ENCODE results near the gene PRSS12.
A peak's percentile ranks its signal among the peaks of the same experiment; 100 is the strongest.

PRSS12 gene

DNA sequence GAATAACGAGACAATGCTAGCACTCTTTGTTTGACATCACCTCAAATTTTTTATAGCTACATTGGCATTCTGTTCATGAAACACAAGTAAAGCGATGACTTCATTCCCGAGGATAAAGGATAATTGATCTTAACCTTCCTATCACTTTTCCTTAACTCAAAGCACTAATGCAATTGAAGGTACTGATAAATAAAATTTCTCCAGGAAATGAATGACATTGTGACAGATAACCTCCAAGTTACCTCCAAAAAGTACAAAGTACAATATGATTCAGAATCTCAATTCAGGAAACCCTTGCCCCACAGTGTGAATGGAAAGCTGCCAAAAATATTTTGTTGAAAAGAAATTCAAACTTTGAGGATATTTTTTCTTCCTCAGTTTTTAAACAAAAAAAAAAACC, 1.8 kb downstream of the PRSS12 start:
- no peak overlapping the region for H3K27ac Mint-ChIP-seq
- H3K9me3 Mint-ChIP-seq, result no peaks in the 10 kb centered on the region
- H3K4me1 Mint-ChIP-seq, result peaks cover 8 to 9% of the 10 kb centered on the region in 2 donors
- no peaks in the 10 kb centered on the region for H3K36me3 Mint-ChIP-seq
- peaks cover 56 to 61% of the 10 kb centered on the region in 2 donors for H3K27me3 Mint-ChIP-seq
- ATAC-seq (replicated peaks) (no peak), DNase-seq (no peak)
- no peak overlapping the region for H3K4me3 Mint-ChIP-seq

DNA sequence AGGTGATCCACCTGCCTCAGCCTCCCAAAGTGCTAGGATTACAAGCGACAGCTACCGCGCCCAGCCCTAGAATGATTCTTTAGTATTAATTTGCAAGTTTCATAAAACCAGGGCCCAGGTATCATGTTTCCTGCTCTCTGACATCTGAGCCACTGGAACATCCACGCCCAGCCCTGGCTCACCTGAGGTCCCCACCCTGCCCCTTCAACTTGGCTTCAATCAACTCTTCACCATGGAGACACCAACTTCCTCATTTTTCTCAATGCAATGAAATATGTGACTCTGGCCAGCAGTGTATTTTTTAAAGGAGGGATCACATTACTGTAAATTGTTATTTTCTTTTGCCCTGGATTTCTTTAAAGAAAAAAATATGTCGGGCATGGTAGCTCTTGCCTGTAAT, 3.9 kb downstream of the PRSS12 start:
- Mint-ChIP-seq H3K9me3 (no peaks in the 10 kb centered on the region), H3K4me3 (no peak overlapping the region), H3K36me3 (no peaks in the 10 kb centered on the region), H3K27me3 (peaks cover 43% of the 10 kb centered on the region in 2 donors), H3K27ac (no peak overlapping the region), H3K4me1 (peaks cover 8 to 9% of the 10 kb centered on the region in 2 donors)
- ATAC-seq (replicated peaks) (no peak), DNase-seq (no peak)

DNA sequence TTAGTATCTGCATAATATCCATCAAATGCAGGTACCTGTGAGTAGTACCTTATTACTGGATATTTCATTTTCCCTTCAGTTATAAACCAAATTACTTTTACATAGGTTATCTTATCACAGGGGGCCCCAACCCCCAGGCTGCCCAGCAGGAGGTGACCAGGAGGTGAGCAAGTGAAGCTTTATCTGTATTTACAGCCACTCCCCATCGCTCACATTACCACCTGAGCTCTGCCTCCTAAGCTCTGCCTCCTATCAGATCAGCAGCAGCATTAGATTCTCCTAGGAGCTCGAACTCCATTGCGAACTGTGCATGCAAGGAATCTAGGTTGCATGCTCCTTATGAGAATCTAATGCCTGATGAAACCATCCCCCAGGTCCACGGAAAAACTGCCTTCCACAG, 6.3 kb downstream of the PRSS12 start:
- ATAC-seq (replicated peaks) (no peak), DNase-seq (no peak)
- no peak overlapping the region for H3K27ac Mint-ChIP-seq
- no peaks in the 10 kb centered on the region for H3K36me3 Mint-ChIP-seq
- no peaks in the 10 kb centered on the region for H3K9me3 Mint-ChIP-seq
- H3K4me3 Mint-ChIP-seq, result no peak overlapping the region
- peaks cover 28 to 31% of the 10 kb centered on the region in 2 donors for H3K27me3 Mint-ChIP-seq
- H3K4me1 Mint-ChIP-seq, result no peaks in the 10 kb centered on the region

DNA sequence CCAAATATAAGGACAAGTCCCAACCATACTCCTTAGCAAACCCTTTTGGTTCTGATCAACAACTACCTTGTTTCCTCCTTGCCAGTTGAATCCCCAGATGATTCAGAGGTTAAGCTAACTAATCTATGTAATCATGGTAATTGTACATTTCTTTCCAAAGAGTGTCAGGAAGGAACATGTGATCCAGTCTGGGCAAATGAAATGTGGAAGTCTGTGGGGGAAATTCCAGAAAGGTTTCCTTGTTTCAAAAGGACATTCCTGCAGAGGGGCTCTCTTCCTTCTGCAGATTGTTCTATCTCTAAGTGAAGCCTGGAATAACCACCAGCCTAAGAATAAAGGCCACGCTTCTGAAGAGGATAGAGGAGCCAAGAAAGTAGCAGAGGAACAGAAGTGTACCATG, 7.0 kb downstream of the PRSS12 start:
- Mint-ChIP-seq H3K9me3 (no peaks in the 10 kb centered on the region), H3K4me3 (no peak overlapping the region), H3K36me3 (no peaks in the 10 kb centered on the region), H3K27ac (no peak overlapping the region), H3K4me1 (no peaks in the 10 kb centered on the region), H3K27me3 (peaks cover 25 to 30% of the 10 kb centered on the region in 2 donors)
- no peak for ATAC-seq (replicated peaks)
- DNase-seq, result no peak

DNA sequence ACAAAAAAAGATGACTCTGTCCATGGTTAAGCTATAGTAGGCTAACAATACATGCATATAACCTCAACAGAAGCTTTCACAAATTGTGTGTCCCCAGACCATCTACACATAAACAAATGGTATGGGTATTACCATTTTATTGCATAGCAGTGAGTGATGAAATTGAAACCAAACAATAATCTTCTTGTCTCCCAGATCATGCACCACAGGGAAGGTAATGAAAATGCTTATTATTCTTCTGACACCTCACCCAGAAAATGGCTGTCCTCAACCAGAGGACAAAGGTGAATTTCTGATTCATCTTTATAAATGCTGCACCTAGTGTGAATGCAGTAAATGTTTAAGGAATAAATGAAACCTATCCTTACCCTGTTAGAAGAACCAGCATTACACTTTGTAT, 8.0 kb downstream of the PRSS12 start:
- ATAC-seq (replicated peaks) (no peak), DNase-seq (no peak)
- Mint-ChIP-seq H3K9me3 (no peaks in the 10 kb centered on the region), H3K36me3 (no peaks in the 10 kb centered on the region), H3K27ac (no peak overlapping the region), H3K27me3 (peaks cover 20 to 24% of the 10 kb centered on the region in 2 donors), H3K4me1 (no peaks in the 10 kb centered on the region), H3K4me3 (no peak overlapping the region)

DNA sequence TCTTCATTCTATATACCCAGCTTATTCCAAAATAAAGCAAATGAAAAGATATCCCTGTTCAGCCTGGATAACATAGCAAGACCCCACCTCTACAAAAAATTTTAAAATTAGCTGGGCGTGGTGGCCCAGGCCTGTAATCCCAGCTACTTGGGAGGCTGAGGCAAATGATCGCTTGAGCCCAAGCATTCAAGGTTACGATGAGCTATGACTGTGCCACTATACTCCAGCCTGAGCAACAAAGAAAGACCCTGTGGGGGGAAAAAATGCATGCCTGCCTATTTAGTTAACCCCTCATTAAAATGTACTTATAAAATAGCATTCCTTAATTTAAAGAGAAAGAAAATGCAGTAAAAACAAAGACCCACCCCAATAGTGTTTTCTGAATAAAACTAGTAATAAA, 9.3 kb downstream of the PRSS12 start:
- Mint-ChIP-seq H3K4me3 (no peak overlapping the region), H3K27me3 (peaks cover 13 to 15% of the 10 kb centered on the region in 2 donors), H3K36me3 (no peaks in the 10 kb centered on the region), H3K9me3 (no peaks in the 10 kb centered on the region), H3K4me1 (no peaks in the 10 kb centered on the region), H3K27ac (no peak overlapping the region)
- DNase-seq (no peak), ATAC-seq (replicated peaks) (no peak)

DNA sequence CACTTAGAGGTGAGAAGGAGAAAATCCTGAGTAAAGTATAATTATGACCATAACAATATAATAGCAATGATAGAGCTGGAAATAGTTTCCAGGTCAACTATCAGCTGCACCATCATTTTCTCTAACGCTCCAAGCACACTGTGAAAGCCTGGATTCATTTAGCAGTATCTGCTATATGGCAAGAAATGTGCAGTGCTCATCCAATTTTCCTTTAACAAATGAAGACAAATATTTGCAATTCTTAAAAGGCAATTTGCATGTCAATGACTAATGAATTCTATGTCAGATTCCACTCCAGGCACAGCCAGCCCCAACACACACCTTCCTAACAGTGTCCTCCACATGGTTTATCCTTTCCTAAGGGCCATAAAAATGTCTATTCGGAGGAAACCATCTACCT, 12.7 kb downstream of the PRSS12 start:
- H3K27ac Mint-ChIP-seq, result no peak overlapping the region

DNA sequence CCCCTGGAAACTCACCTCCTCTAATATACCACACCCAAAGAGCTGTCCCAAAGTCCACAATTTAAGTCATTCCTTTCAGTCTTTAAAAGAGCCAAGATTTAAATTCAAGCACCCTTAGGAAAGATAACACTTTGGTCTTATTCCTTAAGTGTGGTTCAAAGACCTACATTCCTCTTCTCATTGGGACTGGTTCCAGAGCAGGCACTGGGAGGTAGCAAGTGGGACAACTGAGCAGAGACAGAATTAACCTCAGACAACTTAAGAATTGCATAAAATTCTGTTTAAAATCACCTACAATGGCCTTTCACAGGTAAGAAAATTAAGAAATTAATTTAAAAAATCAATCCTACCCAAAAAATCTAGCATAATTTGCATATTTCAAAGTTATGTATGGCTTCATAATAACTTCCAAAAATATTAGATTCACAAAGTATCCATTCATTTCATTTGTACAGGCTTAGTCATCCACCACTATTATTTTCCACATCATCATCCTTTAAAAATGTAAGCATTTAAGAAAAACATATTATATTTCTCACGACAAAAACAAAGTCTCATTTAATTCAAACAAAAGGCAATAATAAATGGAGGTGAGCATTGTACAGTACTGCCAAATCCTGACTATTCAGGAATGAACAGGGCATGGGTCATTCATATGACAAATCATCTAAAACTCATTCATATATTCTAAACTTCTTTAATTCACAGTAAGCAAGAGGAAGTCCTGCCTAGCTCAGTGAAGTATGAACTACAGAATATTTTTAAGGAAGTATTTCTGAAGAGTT, 13.6 kb downstream of the PRSS12 start:
- H3K9me3 Mint-ChIP-seq, result no peaks in the 10 kb centered on the region
- H3K36me3 Mint-ChIP-seq, result no peaks in the 10 kb centered on the region
- H3K4me1 Mint-ChIP-seq, result no peaks in the 10 kb centered on the region
- no peak overlapping the region for H3K27ac Mint-ChIP-seq
- ATAC-seq (replicated peaks) (no peak), DNase-seq (no peak)
- H3K4me3 Mint-ChIP-seq, result no peak overlapping the region
- peaks cover 4 to 7% of the 10 kb centered on the region in 2 donors for H3K27me3 Mint-ChIP-seq

More for the DNA sequence above, 12.7 kb downstream of the PRSS12 start:
- H3K4me3 Mint-ChIP-seq, result no peak overlapping the region
- no peaks in the 10 kb centered on the region for H3K9me3 Mint-ChIP-seq
- DNase-seq, result no peak
- no peaks in the 10 kb centered on the region for H3K36me3 Mint-ChIP-seq
- ATAC-seq (replicated peaks), result no peak
- H3K4me1 Mint-ChIP-seq, result no peaks in the 10 kb centered on the region
- H3K27me3 Mint-ChIP-seq, result peaks cover 4 to 7% of the 10 kb centered on the region in 2 donors

DNA sequence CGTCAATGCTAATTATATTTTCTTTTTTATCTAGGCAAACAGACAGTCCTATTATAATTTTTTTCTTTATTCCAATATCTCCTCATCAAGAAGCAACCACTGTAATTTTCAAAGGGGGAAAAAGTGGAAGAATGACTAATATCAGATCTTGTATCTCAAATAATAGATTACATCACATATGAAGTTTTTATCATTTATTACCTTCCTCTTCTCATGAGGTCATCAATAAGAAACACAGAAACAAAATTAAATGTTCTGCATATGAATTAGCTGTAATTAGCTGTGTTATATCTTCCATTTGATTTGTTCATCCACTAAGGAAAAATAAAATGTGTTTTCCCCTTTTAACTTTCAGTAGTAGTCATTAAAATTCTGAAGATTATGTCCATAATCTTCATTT, 14.3 kb downstream of the PRSS12 start:
- Mint-ChIP-seq H3K36me3 (no peaks in the 10 kb centered on the region), H3K9me3 (no peaks in the 10 kb centered on the region), H3K4me3 (no peak overlapping the region), H3K27me3 (peaks cover 4 to 7% of the 10 kb centered on the region in 2 donors), H3K4me1 (no peaks in the 10 kb centered on the region), H3K27ac (no peak overlapping the region)
- DNase-seq, result no peak
- no peak for ATAC-seq (replicated peaks)

DNA sequence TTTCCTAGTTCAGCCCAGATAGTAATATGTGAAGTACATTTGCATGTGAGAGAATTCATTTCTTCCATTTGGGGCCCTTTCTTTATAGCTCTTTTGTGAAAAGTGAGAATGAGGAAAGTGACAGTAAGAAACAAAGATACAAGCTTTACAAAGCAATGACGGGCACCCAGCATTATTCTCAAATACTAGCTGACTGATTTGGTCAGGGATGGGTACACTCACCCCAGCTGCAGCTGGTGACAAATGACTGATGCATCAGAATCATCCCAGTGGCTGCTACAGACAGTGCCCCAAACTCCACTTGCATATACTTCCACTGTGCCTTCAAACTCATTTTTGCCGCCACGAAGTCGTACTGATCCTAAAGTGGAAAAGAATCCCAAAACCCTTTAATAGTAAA, 14.8 kb downstream of the PRSS12 start:
- H3K36me3 Mint-ChIP-seq, result no peaks in the 10 kb centered on the region
- H3K4me3 Mint-ChIP-seq, result no peak overlapping the region
- ATAC-seq (replicated peaks) (peak in 1 of 2 donors; percentile 44), DNase-seq (no peak)
- no peaks in the 10 kb centered on the region for H3K9me3 Mint-ChIP-seq
- peaks cover 4 to 8% of the 10 kb centered on the region in 2 donors for H3K27me3 Mint-ChIP-seq
- no peak overlapping the region for H3K27ac Mint-ChIP-seq
- no peaks in the 10 kb centered on the region for H3K4me1 Mint-ChIP-seq

DNA sequence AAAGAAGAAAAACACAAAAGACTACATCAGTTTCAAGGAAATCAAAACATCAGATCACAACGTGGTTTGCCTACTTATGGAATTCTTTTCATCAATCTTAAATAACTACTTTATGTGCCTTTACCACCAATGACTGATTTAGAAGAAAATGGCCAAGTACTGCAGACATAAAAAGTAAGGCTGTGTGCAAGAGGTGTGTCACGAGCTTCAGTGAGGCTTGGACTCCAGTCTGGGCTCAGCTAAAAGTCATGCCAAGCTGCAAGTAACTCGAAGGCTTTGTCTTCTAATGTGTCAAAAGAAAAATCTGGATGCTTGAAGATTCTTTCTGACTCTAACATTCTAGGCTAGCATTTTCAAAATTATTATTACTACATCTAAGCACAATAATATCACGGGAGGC, 17.0 kb downstream of the PRSS12 start:
- no peak overlapping the region for H3K4me3 Mint-ChIP-seq
- no peaks in the 10 kb centered on the region for H3K4me1 Mint-ChIP-seq
- H3K27me3 Mint-ChIP-seq, result peaks cover 5% of the 10 kb centered on the region in 2 donors
- no peaks in the 10 kb centered on the region for H3K36me3 Mint-ChIP-seq
- ATAC-seq (replicated peaks), result no peak
- no peak for DNase-seq
- H3K9me3 Mint-ChIP-seq, result no peaks in the 10 kb centered on the region
- no peak overlapping the region for H3K27ac Mint-ChIP-seq

DNA sequence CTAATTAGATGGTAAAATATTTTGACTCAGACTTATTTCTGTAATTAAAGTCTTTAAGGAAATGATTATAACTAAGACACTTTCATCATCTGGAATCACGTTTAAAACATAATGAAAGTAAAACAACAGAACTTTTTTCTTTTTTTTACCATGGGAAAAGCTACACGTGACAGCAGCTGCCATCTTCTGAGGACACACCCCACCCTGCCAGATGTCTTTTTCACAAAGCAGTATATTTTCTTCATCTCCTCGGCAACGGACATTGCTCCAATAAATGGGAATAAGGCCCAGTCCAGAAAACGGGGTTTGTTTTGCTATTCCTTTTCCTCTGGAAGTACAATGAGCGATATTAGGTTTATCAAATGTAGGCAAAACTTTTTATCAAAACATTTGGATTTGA, 17.5 kb downstream of the PRSS12 start:
- Mint-ChIP-seq H3K4me3 (no peak overlapping the region), H3K9me3 (no peaks in the 10 kb centered on the region), H3K27ac (no peak overlapping the region)

DNA sequence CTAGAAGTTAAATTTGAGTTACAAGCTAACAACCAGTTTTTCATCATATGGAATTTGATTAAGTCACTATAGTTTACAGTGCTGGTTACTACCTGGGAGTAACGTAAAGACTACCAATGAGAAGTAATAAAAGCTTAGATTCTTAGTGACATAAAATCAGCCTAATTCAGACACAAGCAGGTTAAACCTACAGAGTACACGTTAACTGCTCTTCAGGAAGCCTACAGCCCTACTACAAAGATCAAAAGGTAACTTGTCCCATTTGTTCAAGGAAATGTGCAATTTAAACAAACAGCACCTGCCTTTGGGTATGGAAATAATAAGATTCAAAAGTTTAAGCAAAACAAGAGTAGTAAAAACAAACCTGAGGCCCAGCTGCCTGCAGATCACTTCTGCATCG, 21.5 kb downstream of the PRSS12 start:
- Mint-ChIP-seq H3K27ac (no peak overlapping the region), H3K27me3 (peaks cover 9 to 14% of the 10 kb centered on the region in 2 donors), H3K9me3 (no peaks in the 10 kb centered on the region), H3K4me1 (no peaks in the 10 kb centered on the region), H3K4me3 (no peak overlapping the region), H3K36me3 (no peaks in the 10 kb centered on the region)
- ATAC-seq (replicated peaks) (no peak), DNase-seq (no peak)

More for the DNA sequence above, 17.5 kb downstream of the PRSS12 start:
- H3K36me3 Mint-ChIP-seq, result no peaks in the 10 kb centered on the region
- peaks cover 3 to 7% of the 10 kb centered on the region in 2 donors for H3K27me3 Mint-ChIP-seq
- no peak for ATAC-seq (replicated peaks)
- no peak for DNase-seq
- H3K4me1 Mint-ChIP-seq, result no peaks in the 10 kb centered on the region

DNA sequence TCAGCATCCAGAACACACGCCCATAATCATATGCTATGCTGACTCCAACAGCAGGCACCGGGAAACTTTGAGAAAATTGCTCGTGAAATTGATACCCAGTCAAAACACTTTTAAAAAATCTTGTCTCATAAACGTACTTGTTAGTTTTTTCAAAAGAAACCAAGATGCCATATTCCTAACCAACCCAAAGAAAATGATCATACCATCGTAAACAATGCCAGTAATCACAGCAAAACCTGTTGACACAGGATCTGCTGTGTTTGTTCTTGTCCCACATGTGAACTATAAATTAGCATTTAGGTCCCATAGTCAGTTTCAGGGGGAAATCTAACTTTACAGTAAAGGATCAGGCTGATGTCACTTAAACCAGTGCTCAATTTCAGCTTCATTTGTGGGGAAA, 23.0 kb downstream of the PRSS12 start:
- ATAC-seq (replicated peaks), result no peak
- H3K4me1 Mint-ChIP-seq, result no peaks in the 10 kb centered on the region
- H3K36me3 Mint-ChIP-seq, result no peaks in the 10 kb centered on the region

DNA sequence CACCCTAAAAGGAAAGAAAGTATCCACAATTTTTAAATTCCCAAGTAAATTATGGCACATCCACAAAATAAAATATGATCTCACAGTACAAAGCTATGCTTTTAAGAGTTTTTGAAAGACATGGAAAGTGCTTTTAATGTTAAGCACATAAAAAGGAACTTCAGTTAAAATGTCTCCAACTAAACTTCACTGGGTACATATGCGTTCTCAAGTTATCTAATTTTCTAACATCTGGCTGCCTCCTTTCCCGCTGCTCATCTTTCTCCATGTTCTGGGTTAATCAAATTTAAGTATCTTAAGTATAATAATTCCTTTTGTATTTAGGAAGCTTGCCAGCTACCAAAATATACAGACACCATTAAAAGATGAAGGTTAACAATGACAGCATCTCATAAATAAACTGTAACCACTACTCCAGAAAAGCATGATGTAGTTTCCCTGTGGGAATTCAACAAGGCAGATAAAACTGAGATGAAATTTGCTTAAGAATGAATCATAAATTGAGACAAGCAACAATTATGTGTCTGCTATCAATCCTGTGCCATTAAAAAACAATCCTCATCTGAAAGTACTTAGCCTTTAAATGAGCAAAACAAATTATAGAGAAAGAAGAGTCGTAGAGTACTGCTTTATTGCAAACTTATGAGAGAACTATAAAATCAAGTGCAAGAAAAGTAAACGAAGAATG, 25.1 kb downstream of the PRSS12 start:
- Mint-ChIP-seq H3K4me3 (no peak overlapping the region), H3K36me3 (no peaks in the 10 kb centered on the region), H3K27ac (peak overlapping the region; percentile 62), H3K4me1 (no peaks in the 10 kb centered on the region), H3K27me3 (peaks cover 6 to 10% of the 10 kb centered on the region in 2 donors), H3K9me3 (no peaks in the 10 kb centered on the region)
- no peak for DNase-seq
- no peak for ATAC-seq (replicated peaks)

More for the DNA sequence above, 23.0 kb downstream of the PRSS12 start:
- Mint-ChIP-seq H3K27me3 (peaks cover 9 to 14% of the 10 kb centered on the region in 2 donors), H3K4me3 (no peak overlapping the region), H3K9me3 (no peaks in the 10 kb centered on the region), H3K27ac (no peak overlapping the region)
- DNase-seq, result no peak
